ENCODE measurements around the gene MAP2K5.

Gene MAP2K5

GRCh38 chr15:67716171-67716570 lies 173.7 kb downstream of the MAP2K5 start:
- no peaks in the 10 kb centered on the region; the same call in 1 of the 2 replicates for H3K36me3 ChIP-seq (ENCODE audit: insufficient read depth, low read length)
- no peaks in the 10 kb centered on the region for H3F3A ChIP-seq (ENCODE audit: insufficient read depth, low read length)
- H3K4me1 ChIP-seq (ENCODE audit: insufficient read depth, low read length, severe bottlenecking): peaks cover 52% of the 10 kb centered on the region
- no peak overlapping the region for H3K4me2 ChIP-seq (ENCODE audit: low read length)
- peak overlapping the region; percentile 79 for H3K27ac ChIP-seq (ENCODE audit: low read depth, low read length, poor library complexity, severe bottlenecking)
- H3K9me2 ChIP-seq (ENCODE audit: low read depth, low read length): no peaks in the 10 kb centered on the region
- no peak overlapping the region for H2AFZ ChIP-seq (ENCODE audit: low read length)
- H3K4me3 ChIP-seq (ENCODE audit: low read depth, low read length, poor library complexity, severe bottlenecking): no peak overlapping the region
- no peak overlapping the region for H3K9ac ChIP-seq (ENCODE audit: low read length)
- no peaks in the 10 kb centered on the region for H3K79me2 ChIP-seq (ENCODE audit: insufficient read depth, low read length)
- no peaks in the 10 kb centered on the region for H3K9me3 ChIP-seq (ENCODE audit: low read length)
- H4K20me1 ChIP-seq (ENCODE audit: insufficient read depth, low read length): no peaks in the 10 kb centered on the region
- no peaks in the 10 kb centered on the region for H3K27me3 ChIP-seq (ENCODE audit: insufficient read depth, low read length)
- TF ChIP-seq CTCF (IDR thresholded peaks at IDR 0.05; ENCODE audit: low read length): no peak

GRCh38 chr15:67717776-67718175 lies 175.3 kb downstream of the MAP2K5 start:
- Histone ChIP-seq H3K36me3 (ENCODE audit: insufficient read depth, low read length) (no peaks in the 10 kb centered on the region; the same call in none of the 2 replicates), H3K4me1 (ENCODE audit: insufficient read depth, low read length, severe bottlenecking) (peaks cover 38% of the 10 kb centered on the region), H3K27me3 (ENCODE audit: insufficient read depth, low read length) (no peaks in the 10 kb centered on the region), H3K79me2 (ENCODE audit: insufficient read depth, low read length) (no peaks in the 10 kb centered on the region), H4K20me1 (ENCODE audit: insufficient read depth, low read length) (no peaks in the 10 kb centered on the region), H3K9me3 (ENCODE audit: low read length) (no peaks in the 10 kb centered on the region), H3K4me2 (ENCODE audit: low read length) (no peak overlapping the region), H3K4me3 (ENCODE audit: low read depth, low read length, poor library complexity, severe bottlenecking) (no peak overlapping the region), H3K27ac (ENCODE audit: low read depth, low read length, poor library complexity, severe bottlenecking) (peak overlapping the region; percentile 9), H3F3A (ENCODE audit: insufficient read depth, low read length) (no peaks in the 10 kb centered on the region), H3K9me2 (ENCODE audit: low read depth, low read length) (no peaks in the 10 kb centered on the region), H2AFZ (ENCODE audit: low read length) (no peak overlapping the region), H3K9ac (ENCODE audit: low read length) (no peak overlapping the region)
- TF ChIP-seq EZH2 (IDR thresholded peaks at IDR 0.05; ENCODE audit: borderline replicate concordance, low read length) (no peak), CTCF (IDR thresholded peaks at IDR 0.05; ENCODE audit: low read length) (no peak)

GRCh38 chr15:67719330-67719959 lies 176.9 kb downstream of the MAP2K5 start:
- H3K4me2 ChIP-seq (ENCODE audit: low read length): no peak overlapping the region
- H2AFZ ChIP-seq (ENCODE audit: low read length): no peak overlapping the region
- no peaks in the 10 kb centered on the region; the same call in 1 of the 2 replicates for H3K36me3 ChIP-seq (ENCODE audit: insufficient read depth, low read length)
- H4K20me1 ChIP-seq (ENCODE audit: insufficient read depth, low read length): no peaks in the 10 kb centered on the region
- H3K27me3 ChIP-seq (ENCODE audit: insufficient read depth, low read length): no peaks in the 10 kb centered on the region
- no peaks in the 10 kb centered on the region for H3K9me3 ChIP-seq (ENCODE audit: low read length)
- no peaks in the 10 kb centered on the region for H3F3A ChIP-seq (ENCODE audit: insufficient read depth, low read length)
- TF ChIP-seq CTCF (IDR thresholded peaks at IDR 0.05; ENCODE audit: low read length): no peak
- no peak for TF ChIP-seq EZH2 (IDR thresholded peaks at IDR 0.05; ENCODE audit: borderline replicate concordance, low read length)
- H3K9ac ChIP-seq (ENCODE audit: low read length): no peak overlapping the region
- no peaks in the 10 kb centered on the region for H3K79me2 ChIP-seq (ENCODE audit: insufficient read depth, low read length)
- H3K27ac ChIP-seq (ENCODE audit: low read depth, low read length, poor library complexity, severe bottlenecking): no peak overlapping the region
- H3K9me2 ChIP-seq (ENCODE audit: low read depth, low read length): no peaks in the 10 kb centered on the region
- peaks cover 26% of the 10 kb centered on the region for H3K4me1 ChIP-seq (ENCODE audit: insufficient read depth, low read length, severe bottlenecking)
- H3K4me3 ChIP-seq (ENCODE audit: low read depth, low read length, poor library complexity, severe bottlenecking): no peak overlapping the region

Data from OCI-LY1 (cell line).